Measurements from ENCODE around the gene TMEM123.
"Not testable (repeated sequence)": the region's sequence is repeated elsewhere in the genome, so short reads cannot be mapped to it uniquely, and the experiment has no call there.

The TMEM123 gene

GRCh38 chr11:102391549-102392237, 60.9 kb downstream of the TMEM123 start:
- no peak for DNase-seq

- DNase-seq: no peak
These were observed 61.7 kb downstream of the TMEM123 start for GRCh38 chr11:102390667-102391465.

- no peak for DNase-seq
These were observed 63.3 kb downstream of the TMEM123 start for GRCh38 chr11:102389253-102389652.

- no peak for DNase-seq
These were observed 65.4 kb downstream of the TMEM123 start for GRCh38 chr11:102387043-102387781.

GRCh38 chr11:102386136-102386734, 66.3 kb downstream of the TMEM123 start:
- DNase-seq: no peak

GRCh38 chr11:102385085-102386007, 67.2 kb downstream of the TMEM123 start:
- DNase-seq: no peak

- no peak for DNase-seq
These were observed 68.0 kb downstream of the TMEM123 start for GRCh38 chr11:102384419-102385079.

GRCh38 chr11:102383839-102384238, 68.7 kb downstream of the TMEM123 start:
- DNase-seq: no peak

- no peak for DNase-seq
These were observed 70.2 kb downstream of the TMEM123 start for GRCh38 chr11:102382384-102382783.

- no peak for DNase-seq
These were observed 73.7 kb downstream of the TMEM123 start for GRCh38 chr11:102378818-102379217.

- DNase-seq: no peak
These were observed 74.7 kb downstream of the TMEM123 start for GRCh38 chr11:102377891-102378290.

- DNase-seq: no peak
These were observed 76.7 kb downstream of the TMEM123 start for GRCh38 chr11:102375720-102376399.

GRCh38 chr11:102374633-102375424, 77.7 kb downstream of the TMEM123 start:
- not testable (repeated sequence) for DNase-seq

GRCh38 chr11:102368472-102368871, 84.1 kb downstream of the TMEM123 start:
- DNase-seq: no peak

- DNase-seq: no peak
These were observed 85.2 kb downstream of the TMEM123 start for GRCh38 chr11:102367364-102367763.

GRCh38 chr11:102364991-102365390, 87.6 kb downstream of the TMEM123 start:
- DNase-seq: no peak

GRCh38 chr11:102361086-102362031, 91.2 kb downstream of the TMEM123 start:
- no peak for DNase-seq

GRCh38 chr11:102360681-102361080, 91.9 kb downstream of the TMEM123 start:
- DNase-seq: no peak

- no peak for DNase-seq
These were observed 93.2 kb downstream of the TMEM123 start for GRCh38 chr11:102359372-102359771.
